Neural cell (in vitro differentiated cells): ENCODE measurements around the gene REXO2.

Source experiments
- EP300 ChIP-seq: fragments of 450-650 bp; conservative IDR thresholded peaks from 2 replicates; pipeline ENCODE4 v1.6.1; 2014; ENCODE audit warnings: antibody characterized with exemption, mild to moderate bottlenecking, moderate library complexity; ENCODE audit not compliant: poor library complexity, severe bottlenecking
- EZH2 ChIP-seq: fragments of 200-600, 300-800 bp; shearing (Covaris generic), sonication (generic); IDR thresholded peaks from 2 replicates; pipeline ENCODE4 v1.6.1; 2014; ENCODE audit warnings: antibody characterized with exemption, low read length, borderline replicate concordance, mild to moderate bottlenecking; ENCODE audit not compliant: insufficient read depth, poor library complexity, severe bottlenecking
- POLR2AphosphoS5 ChIP-seq: IDR thresholded peaks from 2 replicates; pipeline ENCODE4 v1.6.1; 2012
- RAD21 ChIP-seq: fragments of 450-650 bp; conservative IDR thresholded peaks from 2 replicates; pipeline ENCODE4 v1.6.1; 2014; ENCODE audit warnings: antibody characterized with exemption, mild to moderate bottlenecking, moderate library complexity
- SMC3 ChIP-seq: fragments of 450-650 bp; conservative IDR thresholded peaks from 2 replicates; pipeline ENCODE4 v1.6.1; 2014; ENCODE audit warnings: antibody characterized with exemption, mild to moderate bottlenecking, moderate library complexity; ENCODE audit not compliant: poor library complexity
- TAF1 ChIP-seq: IDR thresholded peaks from 2 replicates; pipeline ENCODE4 v1.6.1; 2012; ENCODE audit warnings: low read depth
- TF ChIP-seq, protein P1 (sequence below): fragments of 450-650 bp; IDR thresholded peaks from 2 replicates; pipeline ENCODE4 v1.5.1; 2014; ENCODE audit warnings: antibody characterized with exemption, mild to moderate bottlenecking, moderate library complexity; ENCODE audit not compliant: poor library complexity, severe bottlenecking

- no peak for TF ChIP-seq TAF1
- TF ChIP-seq, protein P1, sequence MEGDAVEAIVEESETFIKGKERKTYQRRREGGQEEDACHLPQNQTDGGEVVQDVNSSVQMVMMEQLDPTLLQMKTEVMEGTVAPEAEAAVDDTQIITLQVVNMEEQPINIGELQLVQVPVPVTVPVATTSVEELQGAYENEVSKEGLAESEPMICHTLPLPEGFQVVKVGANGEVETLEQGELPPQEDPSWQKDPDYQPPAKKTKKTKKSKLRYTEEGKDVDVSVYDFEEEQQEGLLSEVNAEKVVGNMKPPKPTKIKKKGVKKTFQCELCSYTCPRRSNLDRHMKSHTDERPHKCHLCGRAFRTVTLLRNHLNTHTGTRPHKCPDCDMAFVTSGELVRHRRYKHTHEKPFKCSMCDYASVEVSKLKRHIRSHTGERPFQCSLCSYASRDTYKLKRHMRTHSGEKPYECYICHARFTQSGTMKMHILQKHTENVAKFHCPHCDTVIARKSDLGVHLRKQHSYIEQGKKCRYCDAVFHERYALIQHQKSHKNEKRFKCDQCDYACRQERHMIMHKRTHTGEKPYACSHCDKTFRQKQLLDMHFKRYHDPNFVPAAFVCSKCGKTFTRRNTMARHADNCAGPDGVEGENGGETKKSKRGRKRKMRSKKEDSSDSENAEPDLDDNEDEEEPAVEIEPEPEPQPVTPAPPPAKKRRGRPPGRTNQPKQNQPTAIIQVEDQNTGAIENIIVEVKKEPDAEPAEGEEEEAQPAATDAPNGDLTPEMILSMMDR = no peak
- no peak for TF ChIP-seq EP300
- TF ChIP-seq SMC3 = no peak
- no peak for TF ChIP-seq RAD21
- TF ChIP-seq EZH2 = no peak
- no peak for TF ChIP-seq POLR2AphosphoS5
These were observed 8.6 kb downstream of the REXO2 start for GRCh38 chr11:114447892-114448291.
